HG03159 (cell line): ENCODE results near the gene PLEKHG5.
"Not testable (repeated sequence)": the region's sequence is repeated elsewhere in the genome, so short reads cannot be mapped to it uniquely, and the experiment has no call there.

Experiments
- ATAC-seq: cut with Tn5 transposase; IDR thresholded peaks from one replicate; pipeline ENCODE4 v1.9.1; 2021; ENCODE audit warnings: mild to moderate bottlenecking, moderate library complexity; ENCODE audit not compliant: unreplicated experiment

Gene PLEKHG5

DNA sequence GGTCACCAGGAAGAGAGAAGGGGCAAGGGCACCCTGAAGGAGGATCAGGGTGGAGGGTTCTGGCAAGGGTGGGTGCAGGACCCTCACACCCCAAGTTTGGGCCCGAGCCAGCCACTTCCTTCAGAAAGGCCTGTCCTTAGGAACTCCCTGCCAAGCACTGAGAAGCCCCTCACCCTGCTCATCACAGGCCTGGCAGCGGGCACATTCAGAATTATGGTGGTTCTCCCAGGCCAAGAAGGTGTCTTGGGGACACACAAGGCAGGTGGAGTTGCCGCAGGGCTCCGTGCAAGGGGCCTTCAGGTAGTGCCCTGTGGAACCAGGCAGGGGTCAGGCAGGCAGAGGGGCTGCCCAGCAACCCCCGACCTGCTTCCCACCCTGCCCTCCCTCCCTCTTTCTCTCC, 26.6 kb downstream of the PLEKHG5 start:
- no peak for ATAC-seq

DNA sequence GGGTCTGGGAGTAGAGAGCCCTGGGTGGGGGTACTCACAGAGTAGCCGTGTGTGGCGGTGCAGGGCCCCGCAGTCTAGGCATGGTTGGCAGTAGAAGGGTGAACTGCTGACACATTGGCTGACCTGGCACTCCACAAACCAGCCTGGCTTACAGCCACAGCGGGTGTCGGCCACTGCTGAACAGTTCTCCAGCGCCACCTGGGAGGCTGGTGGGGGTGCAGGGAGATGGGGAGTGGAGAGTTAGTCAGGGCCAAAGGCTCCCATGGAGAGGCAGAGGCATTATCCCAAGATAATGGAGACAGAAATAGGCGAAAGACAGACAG, 27.0 kb downstream of the PLEKHG5 start:
- no peak for ATAC-seq

DNA sequence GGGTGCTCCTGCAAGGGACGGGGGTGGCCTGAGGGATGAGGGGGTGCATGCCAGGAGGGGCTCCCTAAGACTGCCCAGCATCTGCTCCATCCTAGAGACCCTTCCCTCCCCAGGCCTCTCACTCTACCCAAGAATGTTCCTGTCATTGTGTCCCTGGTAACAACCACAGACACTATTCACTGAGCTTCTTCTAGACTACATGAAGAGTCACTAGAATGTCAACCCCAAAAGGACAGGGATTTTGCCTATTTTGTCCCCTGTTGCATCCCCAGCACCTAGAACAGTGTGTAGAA, 28.4 kb downstream of the PLEKHG5 start:
- no peak for ATAC-seq

DNA sequence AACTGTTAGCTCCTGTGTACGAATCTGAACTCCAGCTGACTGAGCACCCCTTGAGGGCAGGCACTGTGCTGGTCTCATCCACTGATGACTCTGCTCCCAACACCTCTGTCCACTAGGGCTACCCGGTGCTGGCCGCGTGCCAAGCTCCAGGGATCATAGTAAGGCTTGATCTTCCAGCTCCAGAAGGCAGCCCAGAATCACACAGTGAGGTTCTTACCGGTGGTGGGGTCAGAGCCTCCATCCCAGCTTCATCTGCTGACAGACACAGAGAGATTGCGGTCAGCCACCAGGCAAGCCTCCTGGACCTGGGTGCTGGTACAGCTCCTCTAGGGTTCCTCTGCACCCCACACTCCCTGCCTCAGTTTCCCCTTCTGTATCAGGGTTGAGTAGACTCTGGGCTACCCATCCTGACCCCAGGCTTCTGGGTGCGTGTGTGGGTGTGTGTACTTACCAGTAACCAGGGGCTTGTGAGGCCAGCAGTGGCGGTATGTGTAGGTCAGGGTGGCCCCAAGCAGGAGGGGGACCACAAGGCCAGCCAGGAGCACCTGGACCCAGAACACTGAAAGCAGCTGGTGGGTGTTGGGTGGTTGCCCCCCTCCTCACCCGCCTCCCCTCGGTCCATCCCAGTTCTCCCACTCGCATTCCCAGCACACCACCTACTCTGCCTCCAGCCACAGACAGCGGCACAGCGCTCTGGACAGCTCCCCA, 28.9 kb downstream of the PLEKHG5 start:
- no peak for ATAC-seq

DNA sequence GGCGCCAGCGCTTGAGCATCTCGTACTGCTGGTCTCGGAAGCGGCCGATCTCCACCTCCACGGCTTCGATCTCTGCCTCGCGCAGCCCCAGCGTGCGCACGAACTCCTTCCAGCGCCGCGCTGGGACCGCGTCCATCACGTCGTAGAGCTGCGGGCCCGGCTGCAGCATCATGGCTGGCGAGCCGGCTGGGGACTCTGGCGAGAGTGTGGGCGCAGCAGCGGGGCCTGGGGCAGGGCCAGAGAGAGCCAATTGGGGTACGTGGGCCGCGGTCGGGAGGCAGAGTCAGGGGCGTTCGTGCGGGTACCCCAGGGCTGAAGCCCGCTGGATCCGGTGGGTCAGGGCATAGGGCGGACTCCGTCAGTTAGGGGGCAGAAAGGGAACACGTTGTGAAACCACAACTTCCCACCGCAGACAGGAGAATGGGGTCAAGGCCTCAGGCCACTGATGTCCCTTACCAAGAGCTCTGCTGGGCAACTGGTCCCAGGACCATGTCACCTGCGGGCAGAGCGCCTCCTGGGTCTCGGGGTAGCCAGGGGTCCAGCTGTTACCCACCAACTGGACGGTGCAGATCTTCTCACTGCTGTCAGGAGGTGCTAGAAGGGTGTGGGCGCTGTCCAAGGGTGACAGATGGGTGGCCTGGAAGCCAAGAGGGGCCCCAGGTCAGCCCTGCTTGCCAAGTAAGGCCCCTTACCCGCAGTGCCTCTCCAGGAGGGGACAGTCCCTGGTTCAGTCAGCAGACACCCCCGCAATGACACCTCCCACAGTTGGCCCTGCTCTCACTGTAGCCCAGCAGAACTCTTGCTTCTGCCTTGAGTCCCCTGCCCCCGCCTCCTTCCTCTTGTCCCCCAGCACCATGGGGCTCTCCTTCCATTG, 29.7 kb downstream of the PLEKHG5 start:
- ATAC-seq: no peak

DNA sequence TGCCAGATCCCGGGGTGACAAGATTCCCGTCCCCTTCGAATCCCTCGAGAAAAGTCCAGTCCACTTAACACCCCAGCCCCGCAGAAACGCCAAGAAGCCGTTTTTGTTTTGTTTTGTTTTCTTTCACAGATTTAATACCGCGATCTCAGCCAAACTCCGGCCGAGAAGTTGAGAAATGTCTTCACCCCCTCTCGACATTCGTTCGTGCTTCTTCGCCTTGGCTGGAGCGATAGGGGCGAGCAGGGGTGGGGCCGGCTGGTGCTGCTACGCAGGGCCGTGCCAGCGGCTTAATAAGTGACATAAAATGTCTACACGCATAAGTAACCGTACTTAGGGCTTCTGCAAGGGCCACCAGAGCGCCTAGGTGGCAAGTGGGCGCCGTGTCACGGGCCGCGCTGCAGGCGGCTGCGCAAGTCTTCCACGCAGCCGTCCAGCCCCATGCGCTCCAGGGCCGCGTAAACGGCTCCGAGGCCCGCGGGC, 30.4 kb downstream of the PLEKHG5 start:
- ATAC-seq: no peak

DNA sequence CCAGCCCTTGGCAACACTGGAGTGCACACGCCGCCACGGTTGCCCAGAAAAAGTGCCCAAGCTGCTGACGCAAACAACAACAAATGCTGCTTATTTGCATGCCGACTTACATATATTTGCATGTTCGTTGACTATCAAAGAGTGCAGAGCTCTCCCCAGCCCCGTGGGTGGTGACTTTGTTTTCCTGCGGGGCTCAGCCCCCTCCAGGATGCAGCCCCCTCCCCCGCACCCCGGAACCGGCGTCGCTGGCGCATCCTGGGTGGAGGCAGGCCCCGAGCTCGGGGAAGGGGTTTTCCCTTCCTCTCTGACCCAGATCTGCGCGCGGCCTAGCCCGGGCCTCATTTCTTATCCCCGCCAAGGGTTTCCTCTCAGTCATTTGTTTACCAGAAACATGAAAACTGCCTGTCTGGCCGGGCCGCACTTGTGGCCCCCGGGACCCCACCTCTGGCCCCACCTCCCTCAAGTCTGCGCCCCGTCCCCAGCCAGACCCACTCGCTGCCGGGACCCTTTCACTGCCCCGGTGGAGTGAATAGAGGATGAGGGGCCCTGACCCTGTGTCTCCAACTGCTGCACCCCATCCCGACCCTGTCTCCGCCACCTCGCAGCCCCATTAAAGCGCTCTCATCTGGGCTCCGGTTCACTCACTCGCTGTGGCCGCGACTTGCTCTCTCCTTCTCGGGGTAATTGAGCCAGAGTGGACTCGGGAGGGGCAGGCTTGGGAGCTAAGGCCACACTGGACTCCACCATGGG, 31.0 kb downstream of the PLEKHG5 start:
- no peak for ATAC-seq

DNA sequence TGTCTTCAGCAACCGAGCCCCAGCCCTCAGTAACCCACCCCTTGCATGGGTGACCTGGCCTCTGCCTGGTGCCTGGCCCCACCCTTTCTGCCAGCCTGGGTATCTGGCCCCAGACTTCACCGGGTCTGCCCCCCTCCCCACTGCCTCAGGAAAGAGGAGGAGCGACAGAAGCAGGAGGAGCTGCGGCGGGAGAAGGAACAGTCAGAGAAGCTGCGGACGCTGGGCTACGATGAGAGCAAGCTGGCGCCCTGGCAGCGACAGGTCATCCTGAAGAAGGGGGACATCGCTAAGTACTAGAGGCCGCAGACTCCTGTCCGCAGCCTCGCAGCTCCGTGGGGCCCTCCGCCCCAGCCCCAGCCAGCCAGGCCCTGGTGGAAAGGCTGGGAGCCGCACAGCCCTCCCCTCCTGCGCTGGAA, 31.6 kb downstream of the PLEKHG5 start:
- ATAC-seq: no peak

DNA sequence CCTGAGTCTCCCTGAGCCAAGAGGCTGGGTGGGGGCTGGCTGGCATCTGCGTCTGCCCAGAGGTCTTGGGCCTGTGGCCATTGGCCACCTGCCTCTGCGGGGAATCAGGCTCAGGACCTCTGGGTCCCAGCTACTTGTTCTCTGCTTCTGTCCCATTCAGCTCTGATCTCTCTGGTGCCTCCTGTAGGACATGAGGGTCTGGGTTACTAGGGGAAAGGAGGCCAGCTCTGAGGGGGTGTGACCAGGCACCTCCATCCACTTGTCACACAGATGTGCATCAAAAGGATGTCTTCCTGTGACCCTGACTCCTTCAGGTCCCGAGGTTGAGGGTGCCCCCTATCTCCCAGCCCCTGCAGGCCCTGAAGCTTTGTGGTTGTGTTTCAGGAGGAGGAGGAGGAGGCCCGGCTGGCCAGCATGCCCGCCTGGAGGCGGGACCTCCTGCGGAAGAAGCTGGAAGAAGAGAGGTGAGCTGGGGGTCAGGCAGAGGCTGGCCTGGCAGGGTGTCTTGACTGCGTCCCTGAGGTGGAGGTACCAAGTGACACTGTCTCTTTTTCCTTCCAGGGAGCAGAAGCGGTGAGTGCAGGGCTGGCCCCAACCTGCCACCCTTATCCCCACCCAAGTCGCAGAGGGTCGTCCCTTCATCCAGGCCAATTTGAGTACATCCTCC, 34.5 kb downstream of the PLEKHG5 start:
- ATAC-seq: no peak

DNA sequence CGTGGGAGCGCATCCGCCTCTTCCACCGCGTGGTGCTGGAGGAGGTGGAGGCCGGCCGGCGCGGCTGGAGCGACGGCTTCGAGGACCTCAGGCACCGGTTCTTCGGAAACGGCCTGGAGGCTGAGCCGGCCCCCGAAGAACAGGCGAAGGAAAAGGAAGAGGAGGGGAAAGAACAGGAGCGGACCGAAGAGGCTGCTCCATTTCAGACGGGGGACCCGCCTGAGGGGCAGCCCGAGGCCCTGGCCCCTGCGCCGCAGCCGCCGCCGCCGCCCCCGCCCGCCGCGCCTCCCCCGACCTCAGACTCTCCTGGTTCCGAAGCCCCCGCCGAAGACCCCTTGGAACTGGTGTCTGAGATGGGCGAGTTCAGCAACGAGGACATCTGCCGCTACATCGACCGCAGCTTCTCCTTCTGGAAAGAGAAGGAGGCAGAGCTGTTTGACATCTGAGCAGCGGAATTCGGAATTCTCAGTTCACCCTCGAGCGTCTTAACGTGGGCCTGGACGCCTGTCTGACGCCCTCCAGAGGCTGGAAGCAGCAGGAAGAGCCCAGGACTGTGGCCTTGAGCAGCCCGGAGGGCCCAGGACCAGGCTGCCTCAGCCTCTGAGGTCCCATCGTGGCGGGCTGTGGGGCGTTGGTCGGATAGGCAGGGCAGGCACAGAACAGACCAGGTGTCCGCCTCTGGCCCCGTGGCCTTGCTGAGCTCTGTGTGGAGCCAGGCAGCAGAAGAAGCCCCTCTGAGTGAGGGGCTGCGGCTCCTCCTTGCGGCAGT, 35.5 kb downstream of the PLEKHG5 start:
- not testable (repeated sequence) for ATAC-seq

DNA sequence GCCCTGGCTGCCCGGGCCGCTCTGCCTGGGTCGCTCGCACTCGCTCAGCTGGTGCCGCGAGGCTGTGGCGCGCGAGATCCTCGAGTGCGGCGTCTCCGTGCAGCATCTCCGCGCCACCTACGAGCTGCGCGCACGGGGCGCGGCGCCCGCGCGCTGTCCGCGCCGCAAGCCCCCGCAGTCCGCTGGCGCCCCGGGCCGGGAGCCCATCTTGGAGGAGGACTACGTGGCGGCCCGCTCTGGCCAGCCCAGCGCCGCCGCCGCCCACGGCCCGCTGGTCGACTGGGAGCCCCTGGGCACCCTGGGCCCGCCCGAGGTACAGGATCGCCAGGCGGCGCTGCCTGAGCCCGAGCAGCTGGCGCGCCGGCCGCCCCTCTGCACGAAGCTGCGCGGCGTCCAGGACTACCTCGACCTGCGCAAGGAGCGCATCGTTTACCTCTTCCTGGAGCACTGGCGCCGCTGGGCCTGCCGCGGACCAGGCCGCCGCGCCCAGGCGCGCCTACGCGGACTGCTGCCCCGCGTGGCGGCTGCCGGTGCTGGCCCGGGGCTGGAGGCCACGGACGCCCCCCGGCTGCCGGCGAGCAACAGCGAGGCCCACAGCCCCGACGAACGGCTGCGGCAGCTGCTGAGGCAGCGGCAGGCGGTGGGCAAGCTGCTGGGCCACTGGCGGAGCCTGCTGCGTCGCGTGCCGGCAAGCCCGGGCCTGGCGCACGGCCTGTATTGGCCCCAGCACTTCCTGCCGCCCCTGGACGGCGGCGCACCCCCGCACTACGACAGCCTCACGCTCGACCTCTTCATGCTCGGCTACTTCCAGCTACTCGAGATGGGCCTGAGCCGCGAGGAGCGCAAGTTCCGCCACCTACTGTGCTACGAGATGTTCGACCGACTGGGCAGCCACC, 36.4 kb downstream of the PLEKHG5 start:
- ATAC-seq: no peak

DNA sequence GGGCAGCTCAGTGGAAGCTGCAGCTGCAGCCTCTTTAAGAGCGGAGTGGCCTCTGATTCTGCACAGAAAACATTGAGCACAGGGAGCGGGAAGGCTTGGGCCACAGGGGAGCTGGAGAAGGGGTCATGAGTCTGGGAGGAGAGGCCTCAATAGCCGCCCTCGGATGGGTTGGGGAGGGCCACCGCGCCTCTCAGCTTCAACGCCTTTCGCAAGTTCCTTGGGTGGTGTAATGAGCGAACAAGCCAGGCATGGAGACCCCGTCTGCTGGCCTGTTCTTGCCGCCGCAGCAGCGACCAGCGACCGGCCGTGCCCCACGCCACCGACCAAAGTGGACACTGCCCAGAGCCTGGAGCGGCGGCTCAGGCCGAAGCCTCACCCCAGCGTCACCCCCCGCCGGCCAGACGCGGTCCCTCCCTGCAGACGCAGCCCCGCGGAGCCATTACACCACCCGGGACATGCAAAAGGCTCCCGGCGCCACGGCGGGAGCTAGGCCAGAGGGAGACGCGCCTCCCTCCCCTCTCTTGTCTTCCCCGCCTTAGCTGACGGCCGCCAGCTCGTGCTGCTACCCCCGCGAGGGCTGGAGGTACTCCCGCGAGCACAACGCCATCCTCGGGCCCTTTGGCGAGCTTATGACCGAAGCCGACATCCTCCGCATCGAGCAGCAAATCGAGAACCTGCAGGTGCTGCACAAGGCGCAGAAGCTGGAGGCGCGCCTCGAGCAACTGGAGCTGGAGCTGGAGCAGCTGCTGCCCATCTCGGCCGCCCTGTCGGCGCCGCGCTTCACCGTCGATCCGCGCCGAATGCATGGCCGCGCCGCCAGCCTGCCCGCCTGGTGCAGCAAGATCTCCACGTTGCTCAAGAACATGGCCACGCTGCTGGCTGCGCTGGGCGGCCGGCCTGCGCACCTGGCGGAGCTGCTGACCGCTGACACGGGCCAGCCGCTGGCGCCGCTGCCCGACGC, 37.3 kb downstream of the PLEKHG5 start:
- not testable (repeated sequence) for ATAC-seq

DNA sequence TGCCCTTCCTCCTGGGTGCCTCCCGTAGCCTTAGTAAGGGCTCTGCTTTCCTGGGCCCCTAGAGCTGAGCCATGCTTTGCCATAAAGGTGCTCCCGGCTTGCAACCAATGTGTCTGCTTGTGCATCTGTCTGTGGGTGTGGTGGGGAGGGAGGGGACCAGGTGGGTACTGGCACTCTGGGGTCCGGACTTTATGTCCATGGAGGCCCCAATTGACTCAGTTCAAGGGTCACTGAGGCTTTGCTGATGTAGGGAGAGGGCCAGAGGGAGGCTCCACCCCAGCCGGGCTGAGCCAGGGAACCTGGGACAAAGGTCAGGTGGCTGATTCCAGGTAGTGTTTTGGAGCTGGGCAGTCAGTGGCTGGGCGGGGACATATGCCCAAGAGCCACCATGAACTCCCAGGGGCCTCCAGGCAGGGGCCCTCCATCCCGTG, 40.5 kb downstream of the PLEKHG5 start:
- ATAC-seq: no peak

DNA sequence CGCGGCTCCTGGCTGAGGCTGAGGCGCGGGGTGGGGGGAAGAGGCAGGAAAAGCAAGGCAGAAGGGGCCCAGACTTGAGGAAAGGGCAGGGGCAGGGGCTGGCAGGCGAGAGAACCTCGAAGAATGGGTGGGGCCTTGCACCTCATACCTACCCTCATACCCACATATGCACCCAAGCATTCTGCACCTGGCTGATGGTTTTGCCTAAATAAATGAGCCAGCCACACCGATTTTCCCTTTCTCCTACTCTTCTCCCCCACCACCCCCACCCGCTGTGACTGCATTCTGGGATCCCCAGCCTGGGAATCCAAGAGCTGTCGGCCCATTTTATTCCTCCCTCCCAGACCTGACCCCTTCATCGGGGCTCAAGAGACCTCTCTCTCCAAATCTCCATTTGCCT, 41.0 kb downstream of the PLEKHG5 start:
- not testable (repeated sequence) for ATAC-seq

DNA sequence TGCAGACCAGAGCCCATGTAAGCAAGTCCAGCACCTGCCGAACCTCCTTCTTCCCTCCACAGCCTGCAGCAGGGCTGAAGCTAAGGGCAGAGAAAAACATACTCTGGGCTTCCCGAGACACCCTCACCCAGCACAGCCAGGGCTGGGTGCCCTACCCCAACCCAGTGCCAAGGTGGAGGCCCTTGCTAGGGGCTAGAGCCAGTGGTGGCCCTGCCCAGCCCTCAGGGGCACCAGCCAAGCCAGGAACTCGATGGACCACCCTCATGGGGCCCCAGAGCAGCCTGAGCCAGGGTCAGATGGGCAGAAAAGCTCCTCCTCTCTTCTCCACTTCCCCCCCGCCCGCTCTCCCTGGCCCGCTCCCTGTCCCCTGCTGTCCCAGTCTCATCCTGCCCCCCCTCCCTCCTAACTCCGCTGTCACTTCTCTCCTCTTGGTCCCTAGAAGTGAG, 41.4 kb downstream of the PLEKHG5 start:
- ATAC-seq: no peak

DNA sequence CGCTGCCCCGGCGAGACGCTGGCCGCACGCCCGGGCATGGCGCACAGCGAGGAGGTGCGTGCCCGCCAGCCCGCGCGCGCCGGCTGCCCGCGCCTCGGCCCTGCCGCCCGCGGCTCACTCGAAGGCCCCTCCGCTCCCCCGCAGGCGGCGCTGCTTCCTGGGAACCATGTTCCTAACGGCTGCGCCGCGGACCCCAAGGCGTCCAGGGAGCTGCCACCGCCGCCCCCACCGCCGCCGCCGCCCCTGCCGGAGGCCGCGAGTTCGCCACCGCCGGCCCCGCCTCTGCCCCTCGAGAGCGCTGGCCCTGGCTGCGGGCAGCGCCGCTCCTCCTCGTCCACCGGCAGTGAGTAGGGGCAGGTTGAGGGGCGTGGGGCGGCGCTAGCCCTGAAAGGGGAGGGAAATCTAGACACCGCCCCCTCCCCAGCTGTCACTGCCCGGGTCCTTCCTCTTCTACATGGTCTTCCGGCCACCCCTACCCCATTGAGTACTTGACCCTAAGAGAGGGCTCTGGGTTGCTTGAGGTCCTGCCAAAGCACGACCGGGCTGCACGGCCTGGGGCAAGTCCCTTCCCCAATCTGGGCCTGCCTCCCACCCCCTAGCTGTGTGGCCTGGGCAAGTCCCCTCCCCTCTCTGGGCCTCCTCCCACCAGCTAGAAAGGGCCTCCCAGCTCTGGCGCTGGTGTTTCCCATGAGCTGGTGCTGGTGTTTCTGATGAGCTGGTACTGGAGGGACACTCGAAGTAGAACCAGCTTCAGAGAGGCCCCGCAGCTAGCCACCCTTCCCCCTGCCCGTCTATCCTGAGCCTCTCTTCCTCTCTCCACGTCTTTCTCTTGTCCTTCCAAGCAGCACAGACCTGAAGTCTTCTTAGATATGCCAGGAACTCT, 42.5 kb downstream of the PLEKHG5 start:
- no peak for ATAC-seq
